Activated gamma-delta T cell treated with Interleukin-2 at 50 U/mL for 16 hours (primary cell): Measurements from ENCODE around the gene BEGAIN.
A peak's percentile ranks its signal among the peaks of the same experiment; 100 is the strongest.
"Not testable (repeated sequence)": the region's sequence is repeated elsewhere in the genome, so short reads cannot be mapped to it uniquely, and the experiment has no call there.

Experiments
- DNase-seq: peaks from one replicate; pipeline ENCODE4 v3.0.0-alpha.2; 2020

The BEGAIN gene

GRCh38 chr14:100534528-100535286, 52.5 kb downstream of the BEGAIN start:
- DNase-seq, result peak; percentile 3

GRCh38 chr14:100533656-100534485, 53.3 kb downstream of the BEGAIN start:
- DNase-seq, result peak; percentile 2

GRCh38 chr14:100532906-100533655, 54.1 kb downstream of the BEGAIN start:
- no peak for DNase-seq

- no peak for DNase-seq
Measured at GRCh38 chr14:100532154-100532861, 54.9 kb downstream of the BEGAIN start.

- peak; percentile 3 for DNase-seq
Measured at GRCh38 chr14:100531152-100532121, 55.8 kb downstream of the BEGAIN start.

- peak; percentile 2 for DNase-seq
Measured at GRCh38 chr14:100530270-100531072, 56.7 kb downstream of the BEGAIN start.

- DNase-seq, result no peak
Measured at GRCh38 chr14:100529561-100530031, 57.6 kb downstream of the BEGAIN start.

- DNase-seq, result peak; percentile 3
Measured at GRCh38 chr14:100528962-100529560, 58.2 kb downstream of the BEGAIN start.

GRCh38 chr14:100526632-100527031, 60.6 kb downstream of the BEGAIN start:
- DNase-seq, result peak; percentile 2

- peak; percentile 1 for DNase-seq
Measured at GRCh38 chr14:100526057-100526456, 61.2 kb downstream of the BEGAIN start.

- peak; percentile 1 for DNase-seq
Measured at GRCh38 chr14:100525615-100526014, 61.6 kb downstream of the BEGAIN start.

- peak; percentile 24 for DNase-seq
Measured at GRCh38 chr14:100524933-100525243, 62.3 kb downstream of the BEGAIN start.

GRCh38 chr14:100524233-100524932, 62.8 kb downstream of the BEGAIN start:
- DNase-seq, result no peak

- no peak for DNase-seq
Measured at GRCh38 chr14:100523843-100524169, 63.4 kb downstream of the BEGAIN start.

GRCh38 chr14:100523131-100523842, 63.9 kb downstream of the BEGAIN start:
- DNase-seq, result no peak

- no peak for DNase-seq
Measured at GRCh38 chr14:100522616-100523099, 64.6 kb downstream of the BEGAIN start.

- not testable (repeated sequence) for DNase-seq
Measured at GRCh38 chr14:100506053-100506452, 81.2 kb downstream of the BEGAIN start.

- no peak for DNase-seq
Measured at GRCh38 chr14:100504372-100505078, 82.7 kb downstream of the BEGAIN start.
